Transverse colon (tissue), 4 donors: ENCODE measurements around the gene SEPTIN5.

Source experiments
- CTCF ChIP-seq, 5 experiments: fragments of 200-600 bp in 3 of 5; fragments of 450-650 bp in 2 of 5; sonication (generic) in 3 of 5; IDR thresholded peaks; 1 replicate in 2 of 5; 2 replicates in 3 of 5; pipeline ENCODE4 v1.5.1; 2016 to 2017; ENCODE audit warnings: antibody characterized with exemption in 5 of 5, inconsistent platforms in 3 of 5, mild to moderate bottlenecking in 2 of 5, moderate library complexity in 1 of 5
- EP300 ChIP-seq: sonication (generic); formaldehyde crosslinking; IDR thresholded peaks from one replicate; pipeline ENCODE4 v1.6.1; 2017; ENCODE audit warnings: antibody characterized with exemption, low read depth
- POLR2A ChIP-seq: fragments of 450-650 bp; IDR thresholded peaks from one replicate; pipeline ENCODE4 v1.6.1; 2016; ENCODE audit warnings: antibody characterized with exemption, mild to moderate bottlenecking, moderate library complexity
- POLR2AphosphoS5 ChIP-seq, 3 donors: sonication (generic); formaldehyde crosslinking; IDR thresholded peaks; one replicate each; pipeline ENCODE4 v1.6.1; 2016; ENCODE audit warnings: antibody characterized with exemption in 3 of 3

- TF ChIP-seq POLR2AphosphoS5 (IDR thresholded peaks at IDR 0.05) = no peak
- no peak for TF ChIP-seq CTCF (IDR thresholded peaks at IDR 0.05)
- no peak for TF ChIP-seq POLR2A
- TF ChIP-seq EP300 = no peak
These were observed 23.1 kb upstream of the SEPTIN5 start for GRCh38 chr22:19691007-19691720.
